ENCODE measurements around the gene LINC01488. TPM values are rescaled to one million over a fixed set of nuclear protein-coding genes. Genes with fewer than 3 reads are reported as not detected.

Gene LINC01488
- total RNA-seq, 4 donors from 2014 or later, result not detected

GRCh38 chr11:69475141-69475865 is 6.2 kb upstream of the LINC01488 start:
- in situ Hi-C loops (cut with MboI; ENCODE audit: low pct_ligation_motif_present in 1 of 4, low pct_unique_long_range_greater_than_20kb in 1 of 4, low sequenced_read_pairs in 3 of 4), result no loop called here
- Histone ChIP-seq H3K27me3 (no peaks in the 10 kb centered on the region), H3K36me3 (no peaks in the 10 kb centered on the region), H3K4me3 (no peak overlapping the region), H3K27ac (no peak overlapping the region), H3K4me1 (peaks cover 2 to 19% (median 10%) of the 10 kb centered on the region in 4 donors), H3K9me3 (no peaks in the 10 kb centered on the region)
- TF ChIP-seq EP300 (IDR thresholded peaks at IDR 0.05; ENCODE audit: low read depth) (no peak), POLR2AphosphoS5 (IDR thresholded peaks at IDR 0.05) (no peak), POLR2A (IDR thresholded peaks at IDR 0.05) (no peak), CTCF (IDR thresholded peaks at IDR 0.05) (no peak)
- DNase-seq, result no peak
- intact Hi-C loops (cut with DNase I; ENCODE audit: low total_unique reads), result no loop called here
- 93 to 100% methylated on average over 6 to 18 of the region's 19 CpGs for WGBS, 2 donors (ENCODE audit: low coverage in 1 of 2)

DNA sequence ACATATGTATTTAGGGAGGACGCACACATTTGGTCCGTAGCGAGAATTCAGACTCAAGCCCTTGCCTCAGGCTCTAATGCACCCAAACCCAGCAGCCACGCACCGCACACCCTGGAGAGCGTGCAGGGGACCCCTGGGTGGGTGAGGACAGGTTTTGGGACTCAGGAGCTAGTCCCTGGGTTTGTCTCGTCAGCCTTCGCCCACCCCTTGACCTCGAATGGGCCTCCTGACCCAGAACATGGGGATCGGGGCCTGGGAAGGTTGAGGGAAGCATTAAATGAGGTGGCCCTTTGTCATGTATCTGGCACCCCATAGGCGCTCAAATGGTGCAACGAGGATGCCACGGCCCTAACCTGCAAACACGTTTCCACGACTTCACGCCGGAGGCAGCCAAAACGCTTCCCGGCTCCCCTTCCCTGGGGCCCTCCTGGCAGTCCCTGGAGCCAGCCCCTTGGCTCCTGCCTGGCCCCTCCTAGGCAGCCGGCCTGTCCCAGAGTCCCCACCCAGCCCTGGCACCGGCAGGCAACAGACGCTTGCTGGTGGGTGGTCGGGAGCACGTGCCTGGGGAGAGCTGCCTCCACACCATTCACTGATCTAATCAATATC is 5.5 kb upstream of the LINC01488 start:
- intact Hi-C loops (cut with DNase I; ENCODE audit: low total_unique reads) (no loop called here), in situ Hi-C loops (cut with MboI; ENCODE audit: low pct_ligation_motif_present in 1 of 4, low pct_unique_long_range_greater_than_20kb in 1 of 4, low sequenced_read_pairs in 3 of 4) (no loop called here)
- Histone ChIP-seq H3K27ac (no peak overlapping the region), H3K9me3 (no peaks in the 10 kb centered on the region), H3K36me3 (no peaks in the 10 kb centered on the region), H3K4me1 (peaks cover 8 to 21% (median 14%) of the 10 kb centered on the region in 4 donors), H3K27me3 (no peaks in the 10 kb centered on the region), H3K4me3 (no peak overlapping the region)
- 92% methylated on average over 24 of the region's 24 CpGs; no CpG with 5 or more reads in 1 of the 2 donors for WGBS, 2 donors (ENCODE audit: low coverage in 1 of 2)
- TF ChIP-seq EP300 (IDR thresholded peaks at IDR 0.05; ENCODE audit: low read depth) (no peak), CTCF (IDR thresholded peaks at IDR 0.05) (no peak), POLR2A (IDR thresholded peaks at IDR 0.05) (no peak), POLR2AphosphoS5 (IDR thresholded peaks at IDR 0.05) (no peak)
- DNase-seq, result no peak

DNA sequence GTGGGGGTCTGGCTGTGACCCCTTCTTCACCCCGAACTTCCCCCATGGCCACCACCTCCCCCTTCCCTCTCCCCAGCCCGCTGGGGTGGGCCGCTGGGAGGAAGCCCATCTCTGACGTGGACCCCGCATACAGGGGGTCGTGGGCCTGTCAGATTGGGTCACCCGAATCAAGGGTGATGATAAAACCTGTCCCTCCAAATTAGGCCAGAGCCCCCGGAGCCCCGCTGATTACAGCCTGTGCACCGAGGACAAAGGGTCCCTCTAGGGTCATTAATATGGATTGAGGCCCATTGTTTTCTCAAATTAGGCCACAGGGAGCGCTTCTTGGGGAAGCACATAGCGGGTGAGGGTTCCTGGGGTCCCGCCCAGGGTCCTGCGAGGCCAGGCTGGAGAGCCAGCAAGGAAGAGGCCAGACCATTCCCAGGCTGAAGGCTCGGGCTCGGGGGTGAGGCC is 4.9 kb upstream of the LINC01488 start:
- Histone ChIP-seq H3K27ac (no peak overlapping the region), H3K4me3 (no peak overlapping the region), H3K4me1 (peaks cover 10 to 24% (median 16%) of the 10 kb centered on the region in 4 donors), H3K9me3 (no peaks in the 10 kb centered on the region), H3K36me3 (no peaks in the 10 kb centered on the region), H3K27me3 (no peaks in the 10 kb centered on the region)
- in situ Hi-C loops (cut with MboI; ENCODE audit: low pct_ligation_motif_present in 1 of 4, low pct_unique_long_range_greater_than_20kb in 1 of 4, low sequenced_read_pairs in 3 of 4) (no loop called here), intact Hi-C loops (cut with DNase I; ENCODE audit: low total_unique reads) (no loop called here)
- no peak for DNase-seq
- TF ChIP-seq POLR2AphosphoS5 (IDR thresholded peaks at IDR 0.05) (no peak), CTCF (IDR thresholded peaks at IDR 0.05) (no peak), EP300 (IDR thresholded peaks at IDR 0.05; ENCODE audit: low read depth) (no peak), POLR2A (IDR thresholded peaks at IDR 0.05) (no peak)
- 92% methylated on average over 16 of the region's 16 CpGs; no CpG with 5 or more reads in 1 of the 2 donors for WGBS, 2 donors (ENCODE audit: low coverage in 1 of 2)

GRCh38 chr11:69477086-69477485 is 4.4 kb upstream of the LINC01488 start:
- Histone ChIP-seq H3K27ac (no peak overlapping the region), H3K4me1 (peaks cover 10 to 24% (median 16%) of the 10 kb centered on the region in 4 donors), H3K27me3 (no peaks in the 10 kb centered on the region), H3K9me3 (no peaks in the 10 kb centered on the region), H3K4me3 (no peak overlapping the region), H3K36me3 (no peaks in the 10 kb centered on the region)
- in situ Hi-C loops (cut with MboI; ENCODE audit: low pct_ligation_motif_present in 1 of 4, low pct_unique_long_range_greater_than_20kb in 1 of 4, low sequenced_read_pairs in 3 of 4) (no loop called here), intact Hi-C loops (cut with DNase I; ENCODE audit: low total_unique reads) (no loop called here)
- DNase-seq, result no peak
- TF ChIP-seq CTCF (IDR thresholded peaks at IDR 0.05) (no peak), POLR2A (IDR thresholded peaks at IDR 0.05) (no peak), POLR2AphosphoS5 (IDR thresholded peaks at IDR 0.05) (no peak), EP300 (IDR thresholded peaks at IDR 0.05; ENCODE audit: low read depth) (no peak)
- WGBS, 2 donors (ENCODE audit: low coverage in 1 of 2), result 94% methylated on average over 16 of the region's 16 CpGs; no CpG with 5 or more reads in 1 of the 2 donors

Measured in transverse colon (tissue), 4 donors.